Endothelial cell of umbilical vein (primary cell): Measurements from ENCODE around the gene GPAM. TPM values are rescaled to one million over a fixed set of nuclear protein-coding genes. Genes with fewer than 3 reads are reported as not detected.

Experiments used
- BruUV-seq: library from RNA; stranded (reverse); fragments of 400-500 nt; replicated peaks from 2 replicates; lab custom pipeline; 2021; lab: Mats Ljungman, UMichigan
- CTCF ChIA-PET: fragments of 300-600, 350-600 bp; sonication (Branson Sonifier 250); formaldehyde crosslinking; loops from one replicate; lab custom pipeline; 2021; ENCODE audit warnings: antibody characterized with exemption, inconsistent platforms; lab: Charles Lee
- POLR2A ChIA-PET: fragments of 300-600, 350-600 bp; sonication (Branson Sonifier 250); formaldehyde crosslinking; loops from one replicate; lab custom pipeline; 2021; ENCODE audit warnings: antibody characterized with exemption, inconsistent platforms; lab: Charles Lee
- DNase-seq: peaks from one replicate; pipeline ENCODE4 v3.0.0-alpha.2; 2011; ENCODE audit warnings: low read depth, low spot score
- FAIRE-seq: peaks from 2 replicates; lab custom pipeline; 2011; peaks lifted over from hg19 to GRCh38; lab: Jason Lieb, UNC
- H2AFZ ChIP-seq: 2 replicates; pipeline ENCODE4 v1.6.0; 2012; ENCODE audit warnings: low read depth, low read length, control low read depth, inconsistent platforms
- H3K27ac ChIP-seq: 2 replicates; pipeline ENCODE4 v1.5.1; 2011; ENCODE audit warnings: low read depth, mild to moderate bottlenecking, control low read depth, low read length, moderate library complexity; ENCODE audit not compliant: insufficient read depth
- H3K27me3 ChIP-seq, 2 experiments: 2 replicates each; pipeline versions ENCODE4 v1.6.0 to v1.6.1; 2011; ENCODE audit warnings: low read length in 2 of 2, mixed read lengths in 1 of 2; ENCODE audit not compliant: control insufficient read depth in 2 of 2, insufficient read depth in 2 of 2
- H3K36me3 ChIP-seq, 2 experiments: 2 replicates in 1 of 2; 3 replicates in 1 of 2; pipeline ENCODE4 v1.5.1; 2011; ENCODE audit warnings: low read length in 2 of 2, mild to moderate bottlenecking in 1 of 2, moderate library complexity in 1 of 2; ENCODE audit not compliant: control insufficient read depth in 2 of 2, insufficient read depth in 2 of 2; ENCODE audit errors: extremely low read depth in 1 of 2
- H3K4me1 ChIP-seq: 3 replicates; pipeline ENCODE4 v1.5.1; 2011; ENCODE audit warnings: mild to moderate bottlenecking, low read length; ENCODE audit not compliant: control insufficient read depth, insufficient read depth; ENCODE audit errors: extremely low read depth
- H3K4me2 ChIP-seq: 2 replicates; pipeline ENCODE4 v1.6.1; 2011; ENCODE audit warnings: low read length, control low read depth, mixed read lengths; ENCODE audit not compliant: insufficient read depth
- H3K4me3 ChIP-seq, 3 experiments: fragments of 200-600 bp in 1 of 3; sonication (generic), shearing (Covaris generic) in 1 of 3; replicated peaks in 1 of 3; 2 replicates each; pipeline ENCODE4 v1.5.1; 2011 to 2016; ENCODE audit warnings: control low read depth in 3 of 3, low read length in 3 of 3, mild to moderate bottlenecking in 2 of 3, inconsistent platforms in 1 of 3, low read depth in 1 of 3, moderate library complexity in 1 of 3; ENCODE audit not compliant: insufficient read depth in 1 of 3
- H3K79me2 ChIP-seq: 2 replicates; pipeline ENCODE4 v1.6.0; 2012; ENCODE audit warnings: low read length, inconsistent platforms; ENCODE audit not compliant: control insufficient read depth, insufficient read depth
- H3K9ac ChIP-seq: replicated peaks from 2 replicates; pipeline ENCODE3; 2011; ENCODE audit warnings: low read length, control low read depth; ENCODE audit not compliant: insufficient read depth; ENCODE audit errors: extremely low read depth
- H3K9me1 ChIP-seq: replicated peaks from 3 replicates; pipeline ENCODE4 v1.6.0; 2011; ENCODE audit warnings: mild to moderate bottlenecking, low read length; ENCODE audit not compliant: control insufficient read depth, insufficient read depth; ENCODE audit errors: extremely low read depth
- H3K9me3 ChIP-seq: replicated peaks from 2 replicates; pipeline ENCODE4 v1.5.1; 2012; ENCODE audit warnings: low read length, inconsistent platforms; ENCODE audit not compliant: control insufficient read depth, insufficient read depth
- H4K20me1 ChIP-seq: replicated peaks from 2 replicates; pipeline ENCODE3; 2011; ENCODE audit warnings: mild to moderate bottlenecking, low read length; ENCODE audit not compliant: control insufficient read depth, insufficient read depth; ENCODE audit errors: extremely low read depth
- CTCF ChIP-seq, 2 donors: IDR thresholded peaks; 1 replicate in 1 of 2; 2 replicates in 1 of 2; pipeline ENCODE4 v1.5.1; 2011; ENCODE audit warnings: low read length in 2 of 2, mild to moderate bottlenecking in 2 of 2, moderate library complexity in 2 of 2, control low read depth in 1 of 2, inconsistent platforms in 1 of 2, low read depth in 1 of 2; ENCODE audit not compliant: insufficient read depth in 1 of 2; ENCODE audit errors: extremely low read depth in 1 of 2
- EZH2 ChIP-seq: IDR thresholded peaks from 2 replicates; pipeline ENCODE4 v1.6.1; 2012; ENCODE audit warnings: borderline replicate concordance, low read depth, mild to moderate bottlenecking, moderate library complexity, low read length, inconsistent platforms; ENCODE audit not compliant: severe bottlenecking
- FOS ChIP-seq: IDR thresholded peaks from 2 replicates; pipeline ENCODE4 v1.6.1; 2011; ENCODE audit warnings: mild to moderate bottlenecking, low read length, moderate library complexity, borderline replicate concordance; ENCODE audit not compliant: insufficient read depth
- GATA2 ChIP-seq: IDR thresholded peaks from 2 replicates; pipeline ENCODE4 v1.7.0; 2011; ENCODE audit warnings: low read depth, mild to moderate bottlenecking, moderate library complexity, mixed read lengths, low read length; ENCODE audit not compliant: insufficient read length, insufficient read depth
- JUN ChIP-seq: IDR thresholded peaks from 2 replicates; pipeline ENCODE4 v1.6.1; 2011; ENCODE audit warnings: borderline replicate concordance, low read depth; ENCODE audit not compliant: insufficient read length, insufficient read depth
- MAX ChIP-seq: IDR thresholded peaks from 2 replicates; pipeline ENCODE4 v1.6.1; 2011; ENCODE audit not compliant: insufficient read depth, insufficient read length
- MYC ChIP-seq: IDR thresholded peaks from one replicate; pipeline ENCODE4 v1.6.1; 2011; ENCODE audit warnings: mild to moderate bottlenecking, low read depth, low read length
- POLR2A ChIP-seq: IDR thresholded peaks from 2 replicates; pipeline ENCODE4 v1.6.1; 2012; ENCODE audit warnings: low read depth, mild to moderate bottlenecking, control low read depth, low read length
- POLR2AphosphoS5 ChIP-seq: IDR thresholded peaks from 2 replicates; pipeline ENCODE4 v1.6.1; 2012; ENCODE audit warnings: low read depth, mild to moderate bottlenecking, control low read depth, low read length, moderate library complexity; ENCODE audit not compliant: insufficient read depth
- dilution Hi-C: fragments of 300-500 bp; cut with MboI; formaldehyde crosslinking; loops from one replicate; pipeline ENCODE4 v1.15.0; 2019; ENCODE audit warnings: low sequenced_read_pairs; ENCODE audit not compliant: extremely low pct_ligation_motif_present
- intact Hi-C: fragments of 100-400 bp; cut with micrococcal nuclease; formaldehyde crosslinking; loops from one replicate; pipeline ENCODE4 v1.10.0; 2022
- polyA plus RNA-seq, 4 experiments: library from polyadenylated mRNA; depleted of rRNA in 3 of 4; stranded (reverse) in 3 of 4; unstranded in 1 of 4; fragments of >200 nt; gene quantifications; 2 replicates each; pipeline versions ENCODE4 v1.2.1 to v1.2.3, GENCODE V29; 2011 to 2012; ENCODE audit warnings: missing spikeins in 1 of 4
- total RNA-seq: library from RNA; stranded (reverse); gene quantifications from 2 replicates; pipeline ENCODE4 v1.2.3, GENCODE V29; 2021

GPAM gene
- total and polyA plus RNA-seq, 2 donors (not counting 3 experiments of a cell fraction or from before 2014, with no cell fraction given): 3.4 to 9.7 TPM

- ChIA-PET POLR2A (no interaction called here), CTCF (interaction anchor here (2.6 kb wide), 1 partner anchor 9 kb away, joined by 19 read pairs; no protein-coding TSS in a partner anchor)
- intact Hi-C loops (no loop called here), dilution Hi-C loops (no loop called here)
- BruUV-seq: no TSS peak
- Histone ChIP-seq H3K9me1 (no peaks in the 10 kb centered on the region), H3K27ac (no peak overlapping the region), H4K20me1 (no peaks in the 10 kb centered on the region), H3K9me3 (no peaks in the 10 kb centered on the region), H3K79me2 (no peaks in the 10 kb centered on the region), H3K36me3 (no peaks in the 10 kb centered on the region), H3K4me1 (no peaks in the 10 kb centered on the region), H3K4me3 (no peak overlapping the region), H2AFZ (no peak overlapping the region), H3K4me2 (no peak overlapping the region), H3K9ac (no peak overlapping the region), H3K27me3 (no peaks in the 10 kb centered on the region)
- TF ChIP-seq POLR2AphosphoS5 (no peak), MAX (no peak), POLR2A (no peak), EZH2 (no peak), MYC (no peak)
- FAIRE-seq (no peak), DNase-seq (no peak)
These were observed 38.3 kb downstream of the GPAM start for GRCh38 chr10:112145263-112145662.

GRCh38 chr10:112143420-112143819 lies 40.1 kb downstream of the GPAM start:
- no peak overlapping the region for H3K27ac ChIP-seq
- ChIA-PET POLR2A (no interaction called here), CTCF (interaction anchor here (0.7 kb wide), 1 partner anchor 291 kb away, joined by 3 read pairs; no protein-coding TSS in a partner anchor)
- H3K27me3 ChIP-seq: no peaks in the 10 kb centered on the region
- no peak for TF ChIP-seq GATA2
- no peak for TF ChIP-seq POLR2A
- no peak for TF ChIP-seq FOS
- no peak for TF ChIP-seq JUN
- no peak for TF ChIP-seq CTCF (IDR thresholded peaks at IDR 0.05; ENCODE audit: extremely low read depth in 1 of 2, insufficient read depth in 1 of 2, low read depth in 1 of 2, low read length in 2 of 2)
- TF ChIP-seq POLR2AphosphoS5: no peak
- no peak for TF ChIP-seq MYC
- TF ChIP-seq EZH2: no peak
- no peak for TF ChIP-seq MAX
- no peaks in the 10 kb centered on the region for H3K4me1 ChIP-seq
- H2AFZ ChIP-seq: no peak overlapping the region
- no TSS peak for BruUV-seq
- H3K4me2 ChIP-seq: no peak overlapping the region
- DNase-seq: no peak
- H3K4me3 ChIP-seq: no peak overlapping the region
- intact Hi-C loops (no loop called here), dilution Hi-C loops (no loop called here)
- no peak overlapping the region for H3K9ac ChIP-seq
- H3K9me1 ChIP-seq: no peaks in the 10 kb centered on the region
- FAIRE-seq: no peak
- no peaks in the 10 kb centered on the region for H3K9me3 ChIP-seq
- H4K20me1 ChIP-seq: no peaks in the 10 kb centered on the region
- H3K36me3 ChIP-seq: no peaks in the 10 kb centered on the region
- H3K79me2 ChIP-seq: no peaks in the 10 kb centered on the region
